CD4-positive, alpha-beta T cell treated with Interleukin-1 beta for 1 hour (primary cell): ENCODE measurements around the gene MEF2C.
"Not testable (repeated sequence)": the region's sequence is repeated elsewhere in the genome, so short reads cannot be mapped to it uniquely, and the experiment has no call there.

Experiments
- DNase-seq, 2 donors: peaks; one replicate each; pipeline ENCODE4 v3.0.0-alpha.2; 2020 to 2022

Gene MEF2C

DNA sequence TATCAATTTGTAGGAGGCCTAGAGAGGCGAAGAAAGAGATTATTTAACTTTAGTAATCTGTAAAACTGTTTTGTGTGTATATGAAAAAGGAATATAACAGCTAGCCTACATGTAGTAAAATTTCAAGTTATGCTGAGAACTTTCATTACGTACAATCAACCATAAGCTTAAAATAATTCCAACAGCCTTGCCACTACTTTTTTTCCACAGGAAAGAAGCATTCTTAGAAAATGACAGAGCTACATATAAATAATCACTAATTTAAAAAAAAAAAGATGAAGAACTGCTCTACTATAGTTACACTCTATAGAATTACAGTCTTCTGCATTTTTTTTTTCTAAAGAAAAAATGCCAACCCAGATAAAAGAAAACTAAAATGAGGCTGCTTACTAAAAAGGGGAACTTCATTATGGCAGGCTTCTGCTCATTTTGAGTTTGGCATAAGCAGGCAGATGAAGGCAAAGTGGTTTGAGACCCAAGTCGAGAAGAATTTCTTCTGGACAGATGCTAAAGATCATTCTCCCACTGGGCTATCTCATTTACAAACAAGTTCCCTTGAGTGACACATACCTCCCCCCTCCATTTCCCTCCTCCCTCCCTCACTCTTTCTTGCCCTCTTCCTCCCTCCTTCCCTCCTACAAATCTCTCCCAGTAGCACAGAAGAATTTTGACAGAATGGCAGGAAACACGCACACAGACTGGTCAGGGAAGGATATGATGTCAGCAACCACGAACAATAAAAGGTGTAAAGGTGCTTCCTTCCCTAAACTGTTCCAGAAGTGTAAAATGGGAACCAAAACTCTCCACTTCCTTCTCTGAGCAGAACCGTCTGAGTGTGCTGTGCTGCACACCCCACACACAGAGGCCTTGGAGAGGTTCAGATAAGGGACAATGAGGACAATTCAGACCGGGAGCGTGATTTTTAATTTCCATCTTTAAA lies 56.1 kb downstream of the MEF2C start:
- peak; percentile 31 to 74 for DNase-seq

DNA sequence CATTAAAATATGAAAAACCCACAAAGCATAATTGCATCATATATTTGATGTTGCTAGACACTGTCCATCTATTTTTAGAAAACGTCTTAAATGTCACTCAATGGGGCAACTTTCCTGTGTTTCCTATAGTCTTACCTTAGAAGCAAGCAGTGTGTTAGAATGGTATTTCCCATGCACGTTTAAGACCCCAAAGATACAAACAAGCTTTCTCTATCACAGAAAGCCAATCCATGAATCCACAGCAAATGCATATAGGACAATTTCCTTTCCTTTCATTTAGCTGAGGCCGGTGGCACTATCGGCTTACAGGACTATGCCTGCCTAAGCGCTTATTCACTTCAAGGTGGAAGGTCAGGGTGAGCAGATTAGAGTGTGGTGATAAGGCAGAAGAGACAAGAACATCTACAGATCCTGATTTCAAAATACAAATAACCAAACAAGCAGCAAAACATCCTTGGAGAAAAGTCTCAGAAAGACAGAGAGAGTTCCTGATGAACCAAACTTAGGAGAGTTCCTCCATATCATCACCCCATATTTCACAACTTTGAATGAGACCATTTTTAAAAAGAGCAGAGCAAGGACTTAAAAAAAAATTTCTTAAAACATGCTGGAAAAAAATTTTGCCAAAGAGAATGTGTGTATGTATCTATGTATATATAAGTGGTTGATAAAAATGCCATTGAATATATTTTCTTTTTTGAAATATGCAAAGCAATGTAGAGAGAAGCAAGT lies 57.2 kb downstream of the MEF2C start:
- DNase-seq = no peak

DNA sequence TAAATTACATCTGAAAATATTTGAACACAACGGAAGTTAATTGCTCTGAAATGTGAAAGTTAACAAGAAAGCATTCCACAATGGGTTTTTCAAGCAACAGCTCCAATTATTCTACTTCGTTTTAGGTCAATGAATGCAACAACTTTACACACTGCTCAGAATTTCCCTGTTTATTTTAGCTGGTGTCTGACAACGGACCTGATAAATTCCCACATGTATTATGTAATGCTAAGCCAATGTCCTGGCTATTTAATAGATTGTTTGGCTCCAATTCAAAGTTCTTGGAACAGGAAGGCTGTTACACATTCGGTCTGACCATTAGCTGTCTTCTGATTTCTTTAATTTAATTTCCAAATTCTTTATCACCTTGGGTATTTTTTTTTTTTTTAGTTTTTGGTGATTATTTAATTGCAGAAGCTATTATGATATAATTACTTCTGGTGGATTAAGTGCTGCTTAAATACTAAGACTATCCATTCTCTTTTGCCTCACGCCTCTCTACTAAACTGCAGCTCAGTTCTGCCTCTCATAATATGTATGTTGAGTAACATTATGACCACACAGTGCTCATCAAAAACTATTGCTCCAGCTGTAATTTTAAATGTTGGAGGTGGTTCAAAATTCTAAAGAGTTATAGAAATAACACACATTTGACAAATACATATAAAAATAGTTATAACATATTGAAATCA lies 57.9 kb downstream of the MEF2C start:
- no peak for DNase-seq

DNA sequence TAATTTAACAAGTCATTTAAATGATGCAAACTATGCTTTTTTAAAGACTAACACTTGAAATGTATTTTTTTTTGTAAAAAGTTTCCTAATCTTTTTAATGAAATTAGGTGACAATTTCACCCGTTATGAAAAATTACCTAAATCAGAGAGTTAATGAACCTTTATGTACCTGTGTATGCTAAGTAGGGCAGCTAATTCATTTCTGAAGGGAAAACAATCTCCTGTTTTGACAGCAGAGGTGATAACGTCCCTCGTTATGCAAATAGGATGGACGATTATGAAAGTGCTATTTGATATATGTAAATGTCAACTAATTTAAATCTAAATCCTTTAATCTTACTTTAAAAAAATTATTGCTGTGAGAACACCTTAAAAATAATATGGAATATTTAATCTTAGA lies 58.8 kb downstream of the MEF2C start:
- no peak for DNase-seq

DNA sequence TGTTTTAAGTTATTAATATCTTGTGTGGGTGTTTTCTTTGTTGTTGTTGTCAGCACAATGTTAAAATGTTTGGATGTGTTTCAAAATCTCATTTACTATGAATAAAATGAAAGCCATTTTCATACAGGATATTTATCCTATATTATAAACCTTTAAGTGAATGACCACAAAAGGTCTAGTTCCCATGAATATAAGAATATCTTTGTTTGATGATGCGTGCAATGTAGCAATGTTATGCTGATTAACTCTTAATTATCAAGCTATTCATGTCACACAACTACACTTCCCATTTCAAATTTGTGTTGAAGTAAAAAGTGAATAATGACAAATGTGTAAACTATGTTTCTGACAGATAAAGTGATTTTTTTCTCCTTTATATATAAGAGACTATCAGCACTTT lies 59.8 kb downstream of the MEF2C start:
- DNase-seq = no peak

DNA sequence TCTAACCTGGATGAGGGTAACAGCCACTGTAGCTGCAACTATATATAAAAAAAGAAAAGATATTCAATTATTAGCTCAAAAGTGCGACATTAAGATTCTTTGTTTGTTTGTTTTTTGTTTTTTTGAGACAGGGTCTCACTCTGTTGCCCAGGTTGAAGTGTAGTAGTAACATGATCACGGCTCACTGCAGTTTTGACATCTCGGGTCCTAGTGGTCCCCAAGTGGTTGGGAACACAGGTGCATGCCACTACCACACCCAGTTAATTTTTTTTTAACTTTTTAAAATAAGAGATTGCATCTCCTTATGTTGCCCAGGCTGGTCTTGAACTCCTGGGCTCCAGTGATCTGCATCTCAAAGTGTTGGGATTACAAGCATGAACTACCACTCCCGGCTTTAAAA lies 61.8 kb downstream of the MEF2C start:
- peak in 1 of 2 donors; percentile 4 for DNase-seq

DNA sequence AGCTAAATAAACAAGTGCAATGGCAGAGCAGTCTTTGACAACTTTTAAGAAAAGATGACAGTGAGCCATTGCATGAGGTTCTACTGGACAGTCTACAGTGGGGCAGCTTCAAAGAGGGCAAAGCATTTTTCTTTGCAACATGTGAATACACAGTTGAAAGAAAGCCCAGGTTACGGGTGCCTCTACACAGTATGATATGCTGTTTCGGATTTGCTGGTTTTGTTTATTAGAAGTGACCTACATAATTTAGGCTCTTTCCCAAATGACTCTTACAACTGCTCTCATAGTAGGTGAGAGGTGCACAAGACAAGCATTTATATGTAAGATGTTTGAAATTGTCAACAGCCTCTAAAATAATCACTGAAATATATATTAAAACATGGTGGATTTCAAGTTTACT lies 62.4 kb downstream of the MEF2C start:
- DNase-seq = no peak

DNA sequence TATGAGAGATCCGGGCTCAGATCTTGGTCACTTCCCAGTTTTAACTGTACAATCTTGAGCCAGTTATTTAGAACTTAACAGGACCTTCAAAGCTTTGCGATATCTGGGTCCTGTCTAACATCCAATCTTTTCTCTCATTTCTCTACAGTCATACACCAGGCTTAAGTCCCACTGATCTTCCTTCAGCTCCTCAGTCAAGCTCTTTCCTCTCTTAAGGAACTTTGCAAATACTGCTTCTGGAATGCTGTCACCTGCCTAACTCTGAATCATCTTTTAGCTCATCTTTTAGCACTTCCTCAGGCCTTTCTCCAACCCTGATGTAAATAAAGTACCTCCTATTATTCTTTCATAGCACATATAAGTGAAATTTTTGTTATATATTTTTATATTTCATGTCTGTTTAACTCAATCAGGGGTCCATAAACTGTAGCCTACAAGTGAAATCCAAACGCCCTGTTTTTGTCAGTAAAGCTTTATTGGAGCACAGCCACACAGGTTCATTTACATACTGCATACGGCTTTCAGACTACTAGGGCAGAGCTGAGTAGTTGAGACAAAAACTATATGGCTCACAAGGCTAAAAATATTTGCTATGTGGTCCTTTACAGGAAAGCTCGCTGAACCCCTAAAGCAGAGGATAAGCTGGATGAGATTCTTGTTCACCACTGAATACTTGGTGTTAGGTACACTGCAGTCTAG lies 63.5 kb downstream of the MEF2C start:
- DNase-seq = no peak

DNA sequence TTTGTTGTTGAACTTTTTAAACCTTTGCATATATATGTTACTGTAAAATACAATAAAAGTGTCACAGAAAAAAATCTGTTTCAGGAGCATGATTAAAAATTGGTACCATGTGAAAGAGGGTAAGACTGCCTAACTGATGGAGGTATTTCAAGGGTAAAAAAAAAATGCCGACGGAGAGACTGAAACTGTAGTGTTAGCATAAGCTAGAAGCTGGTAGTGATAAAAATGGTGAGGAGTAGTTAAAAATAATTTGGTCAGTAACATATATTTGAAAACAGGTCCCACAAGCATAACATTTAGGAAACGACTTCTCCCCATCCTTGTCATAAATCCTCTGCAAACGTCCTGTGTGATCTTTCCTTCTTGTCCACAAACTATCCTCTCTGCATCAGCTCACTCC lies 64.7 kb downstream of the MEF2C start:
- no peak for DNase-seq

DNA sequence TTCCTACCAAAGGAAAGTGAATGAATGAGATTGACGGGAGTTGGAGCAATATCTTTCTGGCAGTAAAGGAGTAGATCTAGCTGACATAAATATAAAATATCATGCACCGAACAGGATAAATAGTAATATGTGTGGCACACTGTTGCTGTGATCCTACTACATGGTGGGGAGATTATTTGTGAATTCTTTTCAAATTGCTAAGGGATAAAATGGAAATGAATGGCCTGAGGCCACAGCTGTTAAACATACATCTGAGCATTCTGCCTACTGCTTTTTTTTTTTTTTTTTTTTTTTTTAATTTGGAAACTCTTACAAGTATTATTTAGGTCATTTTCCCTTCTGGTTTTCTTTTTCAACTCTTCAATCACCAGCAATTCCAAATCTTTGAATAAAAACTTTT lies 66.8 kb downstream of the MEF2C start:
- no peak for DNase-seq

DNA sequence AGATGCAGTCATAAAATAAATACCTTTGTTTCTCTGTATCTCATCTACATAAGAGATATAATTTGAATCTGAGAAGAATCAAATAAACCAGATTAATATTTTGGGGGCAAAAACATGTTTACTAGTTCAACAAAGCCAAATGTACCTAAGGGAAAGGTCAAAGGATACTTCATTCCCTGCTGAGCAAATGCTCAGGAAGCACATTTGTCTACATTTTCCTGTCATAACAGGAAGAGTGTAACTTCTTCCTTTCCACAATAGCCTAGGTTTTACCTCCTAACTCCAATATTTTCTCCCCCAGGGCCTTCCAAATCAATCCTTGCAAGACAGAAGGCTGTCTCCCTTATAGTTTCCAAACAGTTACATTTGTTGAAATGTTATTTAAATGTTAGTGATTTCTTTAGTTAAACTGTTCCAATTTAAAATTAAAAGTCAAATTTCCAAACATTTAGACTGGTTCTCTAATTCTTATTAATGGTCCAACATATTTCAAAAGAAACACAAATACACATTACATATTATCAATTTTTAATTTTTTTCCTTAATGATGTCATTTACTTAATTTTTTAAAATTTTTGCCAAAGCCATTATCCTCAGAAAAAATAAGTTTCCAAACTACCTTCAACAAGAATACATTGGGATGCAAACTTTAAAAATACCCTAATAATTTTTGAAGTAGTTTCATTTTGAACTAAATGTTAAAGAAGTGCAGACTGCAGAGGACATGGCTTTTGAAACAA lies 67.8 kb downstream of the MEF2C start:
- no peak for DNase-seq

DNA sequence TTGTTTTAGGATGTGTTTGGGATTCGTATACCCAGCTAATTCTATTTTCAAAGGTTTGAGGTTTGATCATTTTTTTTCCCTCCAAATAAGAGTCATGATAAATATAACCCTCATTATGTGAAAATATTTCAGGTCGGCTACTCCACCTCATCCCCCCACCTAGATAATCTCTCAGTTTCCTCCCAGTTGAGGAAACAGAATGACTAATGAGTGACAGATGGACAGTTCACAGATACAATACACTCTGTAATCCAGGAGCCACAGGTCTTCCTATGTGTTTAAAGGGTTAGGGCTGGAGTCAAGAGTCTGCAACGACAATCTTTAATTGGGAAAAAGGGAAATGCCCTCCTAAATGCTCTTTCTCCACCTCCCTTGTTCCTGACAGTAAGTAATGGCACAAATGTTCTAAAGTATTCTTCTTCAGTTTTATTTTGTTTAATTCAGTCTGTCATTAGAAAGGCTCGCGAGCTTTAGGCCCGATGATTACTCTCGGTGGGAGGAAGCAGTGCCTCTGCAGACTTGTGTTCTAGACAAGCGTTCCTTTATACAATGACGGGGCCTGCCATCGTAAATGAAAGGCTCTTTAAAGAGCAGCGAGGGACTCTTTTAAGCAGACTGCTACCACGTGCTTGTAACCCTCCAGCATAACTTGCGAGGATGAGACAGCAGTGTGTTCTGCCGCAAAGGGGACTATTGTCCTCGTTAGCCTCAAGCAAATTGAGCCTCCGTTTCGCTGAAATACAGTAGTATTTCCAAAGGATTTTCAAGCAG lies 69.0 kb downstream of the MEF2C start:
- no peak for DNase-seq

DNA sequence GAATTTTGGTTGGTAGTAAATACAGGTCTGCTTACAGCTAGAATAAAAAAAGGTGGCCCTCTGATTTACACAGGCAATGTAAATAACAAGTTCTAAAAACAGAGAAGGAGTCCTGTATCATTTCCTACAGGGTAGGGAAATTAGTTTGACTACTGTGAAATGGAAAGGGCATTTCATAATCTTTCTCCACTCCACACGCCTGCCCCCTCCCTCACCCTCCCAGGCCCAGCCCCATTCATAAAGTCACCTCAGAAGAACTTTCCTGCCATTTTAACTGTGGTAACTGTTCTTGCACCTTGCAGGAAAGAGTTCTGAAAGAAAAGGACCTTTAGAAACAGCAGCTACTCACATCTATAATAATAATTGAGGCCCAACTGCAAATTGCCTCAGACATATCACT lies 69.7 kb downstream of the MEF2C start:
- no peak for DNase-seq

DNA sequence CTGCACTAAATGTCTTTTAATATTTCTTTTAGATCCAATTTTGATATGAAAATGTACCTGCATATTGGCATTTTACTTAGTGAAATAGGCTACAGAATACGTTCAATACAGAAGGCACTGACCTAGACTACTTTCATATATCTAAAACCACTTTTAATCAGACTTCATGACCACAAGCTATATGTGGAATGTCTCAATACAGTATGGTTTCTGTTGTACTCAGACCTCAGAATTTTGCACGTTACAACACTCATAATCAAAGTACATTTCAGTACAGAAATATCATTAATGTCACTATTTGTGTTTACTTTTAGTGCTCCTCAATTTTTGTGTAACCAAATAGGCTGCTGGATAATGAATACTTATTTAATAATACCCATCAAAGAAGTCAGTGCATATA lies 74.8 kb downstream of the MEF2C start:
- no peak for DNase-seq

DNA sequence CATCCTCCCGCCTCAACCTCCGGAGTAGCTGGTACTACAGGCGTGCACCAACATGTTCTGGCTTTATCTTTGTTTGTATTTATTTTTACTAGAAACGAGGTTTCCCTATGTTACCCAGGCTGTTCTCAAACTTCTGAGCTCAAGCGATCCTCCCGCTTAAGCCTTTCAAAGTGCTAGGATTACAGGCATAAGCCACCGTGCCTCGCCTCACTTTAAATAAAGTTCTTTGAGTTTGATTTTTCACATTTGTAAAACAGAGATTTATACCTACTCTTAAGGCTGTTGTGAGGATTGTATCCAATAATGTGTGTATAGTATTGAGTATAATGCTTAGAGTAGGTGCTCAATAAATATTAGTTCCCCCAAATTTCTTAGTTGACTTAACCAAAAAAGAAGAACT lies 75.7 kb downstream of the MEF2C start:
- DNase-seq = no peak

DNA sequence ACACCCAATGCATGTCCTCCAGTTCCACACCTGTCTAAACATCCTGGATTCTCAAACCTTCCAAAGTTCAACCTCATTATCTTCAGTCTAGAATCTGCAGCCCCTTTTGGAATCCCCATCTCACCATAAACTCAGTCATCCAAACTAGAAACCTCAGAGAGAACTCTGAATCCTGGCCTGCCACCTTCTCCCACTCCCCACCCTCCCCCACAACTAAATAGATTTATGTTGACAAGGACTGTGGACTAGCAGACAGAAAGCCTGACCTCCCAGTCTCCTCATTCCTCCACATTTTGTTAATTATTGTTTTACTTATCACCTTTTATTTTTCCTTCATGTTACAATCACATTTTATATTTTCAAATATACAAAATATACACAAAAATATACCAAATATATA lies 76.6 kb downstream of the MEF2C start:
- DNase-seq = no peak

DNA sequence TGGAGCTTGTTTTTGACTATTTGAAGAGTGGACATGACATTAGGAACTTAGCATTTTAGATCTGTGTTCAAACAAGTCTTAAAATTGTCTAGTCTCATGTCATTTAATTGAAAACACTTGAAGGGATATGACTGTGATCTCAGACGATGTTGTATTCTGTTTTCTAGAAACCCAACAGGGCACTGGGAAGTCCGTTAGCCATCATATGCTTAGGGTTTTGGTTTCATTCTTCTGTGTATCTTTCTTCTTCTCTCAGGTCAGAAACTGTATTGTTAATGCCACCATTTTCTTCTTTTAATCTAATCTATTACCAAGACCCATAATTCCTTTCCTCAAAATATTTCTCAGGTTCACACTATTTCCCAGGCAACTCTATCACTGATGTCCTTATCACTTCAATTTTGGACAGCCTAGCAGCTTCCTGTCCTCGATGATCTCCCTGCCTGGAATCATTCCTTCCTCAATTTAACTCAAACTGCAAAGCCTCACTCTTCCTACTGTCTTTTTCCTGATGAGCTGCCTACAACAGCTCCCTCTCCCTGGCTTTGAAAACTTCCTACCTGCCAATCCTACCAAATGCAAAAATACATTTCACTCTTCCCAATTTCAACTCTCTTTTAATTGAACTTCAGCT lies 77.7 kb downstream of the MEF2C start:
- no peak for DNase-seq

DNA sequence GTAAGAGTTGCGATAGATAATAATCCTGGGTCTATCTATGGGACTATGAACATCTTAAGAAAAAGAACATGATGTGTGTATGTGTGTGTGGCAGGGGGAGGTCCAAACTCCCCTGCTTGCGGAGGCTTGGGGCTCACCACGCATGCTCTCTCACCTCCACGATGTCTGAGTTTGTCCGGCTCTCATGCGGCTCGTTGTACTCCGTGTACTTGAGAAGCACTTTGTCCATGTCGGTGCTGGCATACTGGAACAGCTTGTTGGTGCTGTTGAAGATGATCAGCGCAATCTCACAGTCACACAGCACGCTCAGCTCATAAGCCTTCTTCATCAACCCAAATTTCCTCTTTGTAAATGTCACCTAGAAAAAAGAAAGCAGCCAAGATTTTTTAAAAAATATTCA lies 78.5 kb downstream of the MEF2C start:
- no peak for DNase-seq

DNA sequence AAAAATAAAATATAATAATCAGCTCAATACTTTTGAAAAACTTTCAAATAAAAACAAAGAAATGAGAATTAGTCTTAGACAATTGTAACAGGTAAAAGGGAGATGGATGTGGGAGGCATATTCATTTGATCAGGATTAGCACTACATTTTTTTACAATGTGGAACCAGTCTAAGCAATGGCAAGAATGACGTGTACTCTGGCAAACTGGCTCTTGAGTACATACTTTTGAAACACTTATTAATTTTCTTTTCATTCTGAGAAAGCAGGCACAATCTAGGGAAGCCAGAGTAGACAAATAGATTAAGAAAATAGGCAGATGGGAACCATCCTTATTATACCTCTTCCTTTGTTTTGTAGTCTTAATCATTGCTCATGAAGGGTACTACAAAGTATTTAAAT lies 79.7 kb downstream of the MEF2C start:
- DNase-seq = no peak

DNA sequence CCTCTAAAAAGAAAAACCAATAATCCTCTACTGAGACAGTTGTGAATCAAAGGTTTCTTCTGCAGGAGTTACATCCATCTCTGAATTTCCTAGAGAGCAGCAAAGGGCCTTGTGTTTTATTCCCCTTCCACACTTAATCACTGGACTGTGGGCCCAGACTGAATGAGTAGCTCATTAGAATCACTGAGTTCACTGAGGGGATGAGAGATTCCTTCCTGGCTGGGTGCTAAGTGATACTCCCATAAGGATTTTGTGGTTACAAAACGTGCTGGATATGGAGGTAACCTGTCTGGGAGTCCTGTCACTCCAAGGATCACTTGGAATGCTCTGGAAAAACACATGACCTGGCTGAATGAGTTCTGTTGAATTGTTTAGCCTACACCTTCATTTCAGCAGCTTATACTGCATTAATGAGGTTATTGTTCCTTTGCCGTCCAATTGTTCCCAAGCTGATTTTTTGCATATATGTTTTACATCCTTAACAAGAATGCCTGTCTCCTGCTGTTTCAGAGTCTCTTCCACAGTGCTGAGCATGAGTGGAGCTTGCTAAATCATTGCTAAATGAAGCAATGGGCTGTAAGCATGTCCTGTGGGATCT lies 82.9 kb downstream of the MEF2C start:
- DNase-seq = no peak

DNA sequence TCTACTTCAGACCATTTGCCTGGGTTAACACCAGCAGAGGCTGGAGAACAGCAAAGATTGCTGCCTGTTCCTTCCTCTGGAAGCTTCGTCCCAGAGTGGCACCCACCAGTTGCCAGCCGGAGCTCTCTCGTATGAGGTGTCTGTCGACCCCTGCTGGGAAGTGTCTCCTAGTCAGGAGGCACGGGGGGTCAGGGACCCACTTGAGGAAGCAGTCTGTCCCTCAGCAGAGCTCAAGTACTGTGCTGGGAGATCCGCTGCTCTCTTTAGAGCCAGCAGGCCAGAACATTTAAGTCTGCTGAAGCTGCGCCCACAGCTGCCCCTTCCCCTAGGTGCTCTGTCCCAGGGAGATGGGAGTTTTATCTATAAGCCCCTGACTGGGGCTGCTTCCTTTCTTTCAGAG lies 84.1 kb downstream of the MEF2C start:
- DNase-seq = not testable (repeated sequence)
